UCSD-AML1 (cell line): ENCODE data around the gene OPALIN.
"Not testable (repeated sequence)": the region's sequence is repeated elsewhere in the genome, so short reads cannot be mapped to it uniquely, and the experiment has no call there.

Source experiments
- DNase-seq: peaks from one replicate; lab custom pipeline; 2025; ENCODE audit not compliant: unreplicated experiment; lab: John Stamatoyannopoulos, UW

Gene OPALIN

GRCh38 chr10:96339383-96339782 lies 19.4 kb downstream of the OPALIN start:
- no peak for DNase-seq

- DNase-seq: no peak
Measured at GRCh38 chr10:96338279-96338925, 20.4 kb downstream of the OPALIN start.

DNA sequence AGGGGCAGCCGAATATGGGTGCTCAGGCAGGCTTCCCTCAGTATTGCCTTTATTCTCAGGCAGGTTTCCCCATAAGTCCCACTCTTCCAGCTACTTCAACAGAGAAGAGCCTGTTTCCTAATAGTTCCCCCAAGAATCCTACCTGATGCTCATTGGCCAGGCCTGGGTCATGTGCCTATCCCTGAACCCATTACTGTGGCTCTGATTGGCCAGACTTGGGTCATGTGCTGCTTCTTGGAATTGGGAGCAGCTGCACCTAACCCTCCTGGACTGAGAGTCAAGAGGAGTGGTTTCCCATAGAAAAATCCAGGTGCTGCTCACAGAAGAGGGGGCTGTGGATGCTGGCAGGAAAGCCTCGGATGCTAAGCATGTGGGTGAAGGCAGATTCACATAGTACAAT lies 21.7 kb downstream of the OPALIN start:
- no peak for DNase-seq

GRCh38 chr10:96334616-96335526 lies 23.9 kb downstream of the OPALIN start:
- no peak for DNase-seq

DNA sequence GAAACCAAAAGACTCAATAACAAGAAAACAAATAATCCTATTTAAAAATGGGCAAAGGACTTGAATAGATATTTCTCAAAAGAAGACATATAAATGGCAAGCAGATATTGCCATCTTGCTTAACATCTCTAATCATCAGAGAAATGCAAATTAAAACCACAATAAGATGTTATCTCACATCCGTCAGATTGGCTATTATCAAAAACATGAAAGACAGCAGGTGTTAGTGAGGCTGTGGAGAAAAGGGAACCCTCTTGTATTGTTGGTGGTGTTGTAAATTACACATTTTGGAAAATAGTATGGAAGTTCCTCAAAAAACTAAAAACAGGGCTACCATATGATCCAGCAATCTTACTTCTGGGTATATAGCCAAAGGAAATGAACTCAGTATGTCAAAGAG lies 25.7 kb downstream of the OPALIN start:
- no peak for DNase-seq

DNA sequence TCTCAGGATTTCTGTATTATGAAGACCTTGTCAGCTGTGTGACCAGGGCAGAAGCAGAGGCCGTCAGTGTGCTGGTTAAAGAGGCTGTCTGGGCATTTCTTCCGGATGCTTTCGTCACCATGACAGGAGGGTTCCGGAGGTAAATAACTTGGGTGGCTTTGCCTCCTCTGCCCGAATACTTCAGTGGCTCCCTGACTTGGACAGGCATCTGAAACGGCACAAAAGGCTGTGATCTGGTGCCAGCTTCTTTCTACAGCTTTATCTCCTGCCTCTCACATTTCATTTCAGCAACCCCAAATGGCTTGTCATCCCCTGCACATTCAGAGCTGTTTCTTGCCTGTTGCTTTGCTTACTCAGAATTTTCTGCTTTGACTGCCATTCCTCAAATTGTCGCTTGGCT lies 31.3 kb downstream of the OPALIN start:
- DNase-seq: no peak

GRCh38 chr10:96325719-96326373 lies 33.0 kb downstream of the OPALIN start:
- DNase-seq: no peak

GRCh38 chr10:96324447-96324846 lies 34.4 kb downstream of the OPALIN start:
- DNase-seq: no peak

DNA sequence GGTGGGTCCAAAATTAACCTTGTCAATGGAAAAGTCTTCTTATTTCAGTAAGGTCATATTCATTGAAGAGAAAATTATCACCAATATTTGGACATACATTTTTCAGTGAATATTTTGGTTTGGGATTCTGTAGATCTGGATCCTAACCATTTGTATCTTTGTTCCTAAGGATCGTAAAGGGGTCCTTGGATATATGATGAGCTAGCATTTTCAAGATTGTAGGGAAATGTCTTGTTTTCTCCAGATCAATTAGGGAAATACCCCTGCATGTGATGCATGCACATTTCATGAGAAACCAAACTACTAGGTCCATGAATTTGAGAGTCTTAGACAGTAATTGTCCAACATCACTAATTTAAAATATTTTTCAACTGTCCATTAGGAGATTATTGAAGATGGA lies 36.5 kb downstream of the OPALIN start:
- DNase-seq: no peak

GRCh38 chr10:96321822-96322221 lies 37.0 kb downstream of the OPALIN start:
- DNase-seq: no peak

GRCh38 chr10:96319754-96320474 lies 38.9 kb downstream of the OPALIN start:
- no peak for DNase-seq

- DNase-seq: no peak
Measured at GRCh38 chr10:96317067-96317833, 41.6 kb downstream of the OPALIN start.

DNA sequence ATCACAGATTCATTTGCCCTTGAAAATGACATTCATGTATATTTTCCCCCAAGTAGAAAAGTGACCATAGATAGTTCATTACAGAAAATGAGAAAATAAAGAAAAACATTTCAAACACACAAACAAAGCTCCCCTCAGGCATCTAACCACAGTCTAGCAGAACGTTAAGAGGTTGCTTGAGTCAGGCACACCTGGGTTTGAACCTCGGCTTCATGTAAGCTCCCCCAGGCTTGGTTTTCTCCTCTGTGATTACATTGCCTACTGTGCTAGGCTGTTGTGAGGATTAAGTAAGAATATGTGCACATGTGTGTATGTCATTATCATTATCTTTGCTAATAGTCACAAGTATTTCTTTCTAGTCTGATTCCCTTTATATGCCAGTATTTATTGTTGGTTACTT lies 45.5 kb downstream of the OPALIN start:
- no peak for DNase-seq

DNA sequence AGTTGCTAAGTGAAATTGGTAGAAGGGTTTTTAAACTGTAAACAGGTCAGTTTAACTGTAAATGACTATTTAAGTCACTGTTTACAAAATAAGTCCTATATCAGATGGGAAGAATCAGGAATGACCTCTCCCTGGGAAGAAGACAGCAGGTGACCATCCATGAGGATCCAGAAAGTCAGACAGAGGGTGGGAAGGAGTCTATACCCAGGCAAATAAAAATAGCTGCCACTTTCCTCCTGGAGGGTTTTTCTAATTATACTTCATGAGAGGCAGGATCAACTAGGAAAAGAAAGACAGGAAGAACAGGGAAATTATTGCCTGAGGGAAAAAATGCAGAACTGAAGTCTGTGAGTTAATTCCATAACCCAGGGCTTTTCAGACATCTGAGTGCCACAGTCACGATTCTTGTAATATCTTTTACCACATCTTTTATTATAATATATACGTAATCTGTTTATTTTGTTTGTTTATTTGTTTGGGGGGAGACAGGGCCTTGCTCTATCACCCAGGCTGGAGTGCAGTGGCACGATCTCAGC lies 47.6 kb downstream of the OPALIN start:
- DNase-seq: no peak

DNA sequence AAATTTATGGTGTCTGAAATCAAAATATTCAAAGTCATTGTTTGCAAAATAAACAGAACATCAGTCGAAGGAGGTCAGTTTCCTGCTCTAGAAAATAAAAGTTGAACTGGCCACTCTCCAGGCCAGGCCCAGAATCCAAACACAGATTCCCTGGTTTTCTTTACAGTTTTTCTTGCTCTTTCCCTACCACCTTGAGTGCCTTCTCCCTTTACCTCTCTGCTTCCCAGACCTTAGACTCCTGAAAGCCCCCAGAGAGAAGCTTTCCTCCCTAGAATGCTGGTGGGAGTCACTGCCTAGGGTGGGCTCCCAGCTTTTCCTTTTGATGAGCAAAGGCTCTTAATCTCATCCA lies 48.5 kb downstream of the OPALIN start:
- DNase-seq: no peak

GRCh38 chr10:96309628-96310320 lies 49.0 kb downstream of the OPALIN start:
- no peak for DNase-seq

DNA sequence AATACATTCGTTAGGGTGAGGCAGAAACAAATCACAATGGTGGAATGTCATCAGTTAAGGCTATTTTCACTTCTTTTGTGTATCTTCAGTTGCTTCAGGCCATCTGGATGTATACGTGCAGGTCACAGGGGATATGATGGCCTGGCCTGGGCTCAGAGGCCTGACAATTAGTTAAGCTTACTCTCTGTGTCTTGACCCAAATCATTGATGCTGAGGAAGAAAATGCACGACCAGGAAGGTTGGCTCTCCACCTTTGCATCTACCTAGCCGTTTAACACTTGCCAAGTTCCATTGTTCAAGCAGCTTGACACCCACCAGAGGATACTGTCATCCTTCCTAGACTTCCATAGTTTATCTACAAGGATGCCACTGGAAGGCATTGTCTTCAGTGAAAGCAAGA lies 49.9 kb downstream of the OPALIN start:
- not testable (repeated sequence) for DNase-seq

- no peak for DNase-seq
Measured at GRCh38 chr10:96306516-96306915, 52.3 kb downstream of the OPALIN start.

DNA sequence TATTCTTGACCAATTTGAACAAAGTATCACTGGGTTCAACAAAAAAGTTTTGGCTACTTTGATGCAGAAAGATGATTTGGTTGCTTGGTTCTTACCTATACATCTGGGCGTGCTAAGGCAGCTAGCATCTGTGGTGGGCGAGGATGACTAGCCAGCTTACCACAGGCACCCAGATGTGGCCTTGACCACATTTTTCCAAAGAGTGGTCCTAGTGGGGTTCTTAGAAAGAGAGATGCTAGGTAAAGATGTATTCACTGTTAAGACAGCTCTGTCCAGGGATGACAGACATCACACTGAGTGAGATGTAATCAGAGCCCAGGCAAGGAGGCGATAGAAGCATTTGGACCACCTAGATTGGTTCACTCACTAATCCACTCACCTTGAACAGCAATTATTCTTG lies 53.8 kb downstream of the OPALIN start:
- DNase-seq: no peak

DNA sequence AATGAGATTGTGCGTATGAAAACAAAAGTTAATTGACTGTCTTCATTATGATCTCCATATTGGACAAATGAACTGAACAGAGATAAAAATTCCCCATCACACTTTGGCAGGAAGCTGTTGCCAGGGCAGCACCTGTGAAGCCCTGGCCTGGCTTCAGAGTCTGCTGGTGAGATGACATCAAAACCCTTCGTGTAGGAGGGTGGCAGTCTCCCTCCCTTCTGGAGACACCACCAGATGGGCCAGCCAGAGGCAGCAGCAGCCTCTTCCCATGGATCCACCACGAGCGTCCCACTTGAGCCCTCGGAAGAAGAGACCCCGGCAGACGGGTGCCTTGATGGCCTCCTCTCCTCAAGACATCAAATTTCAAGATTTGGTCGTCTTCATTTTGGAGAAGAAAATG lies 54.6 kb downstream of the OPALIN start, which contains the start of gene DNTT:
Gene DNTT, plus strand, starts transcription at position 205 of the 400 bp plus-strand sequence. Its CDS starts 64 bp downstream, at position 269.
- DNase-seq: no peak
